ENCODE data around the gene ZDHHC19. TPM values are rescaled to one million over a fixed set of nuclear protein-coding genes. Genes with fewer than 3 reads are reported as not detected.

The ZDHHC19 gene
- total RNA-seq, 3 donors from 2014 or later, result not detected

DNA sequence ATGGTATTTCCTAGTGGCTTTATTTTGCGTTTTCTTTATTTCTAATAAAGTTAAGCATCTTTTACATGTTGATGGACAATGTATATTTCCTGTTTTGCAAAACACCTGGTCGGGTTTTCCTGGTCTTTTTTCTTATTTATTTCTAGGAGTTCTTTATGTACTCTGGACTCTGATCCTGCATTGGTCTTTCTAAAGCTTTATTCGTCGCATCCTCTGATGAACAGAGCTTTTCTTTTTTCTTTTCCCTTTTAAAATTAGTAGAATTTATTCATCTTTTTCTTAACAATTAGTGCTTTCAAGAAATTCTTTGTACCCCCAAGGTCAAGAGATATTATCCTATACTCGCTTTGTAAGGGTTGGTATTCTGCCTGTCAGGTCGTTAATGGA, 32.2 kb downstream of the ZDHHC19 start:
- intact Hi-C loops (cut with DNase I; ENCODE audit: low total_unique reads), result loop anchor here (5.0 kb wide), 1 partner anchor 743 kb away; no protein-coding TSS in a partner anchor
- H3K27ac ChIP-seq, result no peak overlapping the region
- no peaks in the 10 kb centered on the region for H3K36me3 ChIP-seq
- H3K4me3 ChIP-seq, result no peak overlapping the region
- H3K4me1 ChIP-seq, result no peaks in the 10 kb centered on the region
- H3K9me3 ChIP-seq, result no peaks in the 10 kb centered on the region
- TF ChIP-seq CTCF (IDR thresholded peaks at IDR 0.05) (no peak), POLR2A (IDR thresholded peaks at IDR 0.05) (no peak), POLR2AphosphoS5 (IDR thresholded peaks at IDR 0.05) (no peak)
- H3K27me3 ChIP-seq, result no peaks in the 10 kb centered on the region
- no peak for DNase-seq (ENCODE audit: low spot score in 2 of 2)

DNA sequence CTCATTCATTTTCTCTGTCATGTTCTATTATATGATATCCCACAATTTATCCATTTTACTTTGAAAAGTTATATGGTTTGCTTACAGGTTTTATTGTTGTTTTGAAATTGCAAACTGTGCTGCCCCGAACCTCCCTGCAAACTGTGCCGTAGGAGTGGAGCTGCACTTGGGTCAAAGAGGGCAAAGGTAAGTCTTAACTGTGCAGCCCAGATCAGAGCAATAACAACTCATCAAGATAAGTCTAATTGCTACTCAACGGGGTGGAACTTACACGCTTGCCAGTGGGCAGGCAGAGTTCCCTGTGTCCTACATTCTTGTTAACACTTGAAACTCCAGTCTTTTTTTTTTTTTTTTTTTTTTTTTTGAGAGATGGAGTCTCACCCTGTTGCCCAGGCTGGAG, 33.2 kb downstream of the ZDHHC19 start:
- intact Hi-C loops (cut with DNase I; ENCODE audit: low total_unique reads), result loop anchor here (5.0 kb wide), 1 partner anchor 744 kb away; no protein-coding TSS in a partner anchor
- Histone ChIP-seq H3K27me3 (no peaks in the 10 kb centered on the region), H3K4me3 (no peak overlapping the region), H3K27ac (no peak overlapping the region), H3K9me3 (no peaks in the 10 kb centered on the region), H3K36me3 (no peaks in the 10 kb centered on the region), H3K4me1 (no peaks in the 10 kb centered on the region)
- DNase-seq (ENCODE audit: low spot score in 2 of 2), result no peak
- no peak for TF ChIP-seq POLR2A (IDR thresholded peaks at IDR 0.05)
- TF ChIP-seq CTCF (IDR thresholded peaks at IDR 0.05), result no peak
- TF ChIP-seq POLR2AphosphoS5 (IDR thresholded peaks at IDR 0.05), result no peak

GRCh38 chr3:196177567-196177966, 33.6 kb downstream of the ZDHHC19 start:
- Histone ChIP-seq H3K9me3 (no peaks in the 10 kb centered on the region), H3K4me3 (no peak overlapping the region), H3K4me1 (no peaks in the 10 kb centered on the region), H3K36me3 (no peaks in the 10 kb centered on the region), H3K27ac (no peak overlapping the region), H3K27me3 (no peaks in the 10 kb centered on the region)
- intact Hi-C loops (cut with DNase I; ENCODE audit: low total_unique reads), result loop anchor here (5.0 kb wide), 1 partner anchor 745 kb away; no protein-coding TSS in a partner anchor
- no peak for TF ChIP-seq CTCF (IDR thresholded peaks at IDR 0.05)
- no peak for TF ChIP-seq POLR2A (IDR thresholded peaks at IDR 0.05)
- no peak for TF ChIP-seq POLR2AphosphoS5 (IDR thresholded peaks at IDR 0.05)
- no peak for DNase-seq (ENCODE audit: low spot score in 2 of 2)

DNA sequence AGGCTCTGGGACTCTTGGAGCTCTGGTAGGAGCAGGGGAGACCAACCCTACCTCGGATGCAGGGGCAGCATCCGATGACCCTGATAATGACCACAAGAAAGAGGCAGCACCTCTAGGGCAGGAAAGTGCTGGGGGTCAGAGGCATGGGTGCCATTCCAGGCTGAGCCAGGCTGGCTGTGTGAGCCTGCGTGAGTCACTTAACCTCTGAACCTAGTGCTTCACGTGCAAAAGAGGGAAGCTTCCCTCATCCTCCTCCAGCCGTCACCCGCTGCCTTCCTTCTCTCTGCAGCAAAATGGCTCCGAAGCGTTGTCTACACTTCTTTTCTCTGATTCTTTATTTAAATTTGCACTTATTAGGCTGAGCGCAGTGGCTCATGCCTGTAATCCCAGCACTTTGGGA, 35.5 kb downstream of the ZDHHC19 start:
- no peak for TF ChIP-seq POLR2AphosphoS5 (IDR thresholded peaks at IDR 0.05)
- TF ChIP-seq CTCF (IDR thresholded peaks at IDR 0.05), result no peak
- no peak for TF ChIP-seq POLR2A (IDR thresholded peaks at IDR 0.05)
- Histone ChIP-seq H3K36me3 (no peaks in the 10 kb centered on the region), H3K4me1 (no peaks in the 10 kb centered on the region), H3K27me3 (no peaks in the 10 kb centered on the region), H3K9me3 (no peaks in the 10 kb centered on the region), H3K27ac (no peak overlapping the region), H3K4me3 (no peak overlapping the region)
- no peak for DNase-seq (ENCODE audit: low spot score in 2 of 2)
- intact Hi-C loops (cut with DNase I; ENCODE audit: low total_unique reads), result loop anchor here (5.0 kb wide), 1 partner anchor 747 kb away; no protein-coding TSS in a partner anchor

DNA sequence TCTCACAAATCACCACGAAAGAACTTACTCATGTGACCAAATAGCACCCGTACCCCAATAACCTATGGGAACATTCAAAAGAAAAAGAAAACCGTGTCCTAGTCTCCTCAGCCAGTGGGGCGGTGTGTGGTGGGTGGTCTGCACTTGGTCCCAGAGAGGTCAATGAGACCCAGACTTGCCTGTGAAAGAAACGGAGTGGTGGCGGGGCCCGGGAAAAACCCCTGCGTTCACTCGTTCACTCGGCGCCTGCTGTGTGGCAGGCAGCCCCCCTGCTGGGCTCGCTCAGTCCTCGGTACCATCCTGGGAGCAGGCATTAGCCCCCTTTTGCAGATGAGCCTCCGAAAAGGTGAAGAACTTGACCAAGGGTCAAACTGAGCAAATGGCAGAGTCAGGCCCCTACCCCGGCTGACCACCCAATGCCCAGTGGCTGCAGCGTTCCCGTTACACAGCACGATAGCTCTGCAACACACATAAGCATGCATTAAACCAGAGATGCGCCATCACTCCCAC, 36.0 kb downstream of the ZDHHC19 start:
- Histone ChIP-seq H3K4me1 (no peaks in the 10 kb centered on the region), H3K36me3 (no peaks in the 10 kb centered on the region), H3K4me3 (no peak overlapping the region), H3K9me3 (no peaks in the 10 kb centered on the region), H3K27ac (no peak overlapping the region), H3K27me3 (no peaks in the 10 kb centered on the region)
- intact Hi-C loops (cut with DNase I; ENCODE audit: low total_unique reads), result loop anchor here (5.0 kb wide), 1 partner anchor 747 kb away; no protein-coding TSS in a partner anchor
- TF ChIP-seq POLR2A (IDR thresholded peaks at IDR 0.05) (no peak), POLR2AphosphoS5 (IDR thresholded peaks at IDR 0.05) (no peak), CTCF (IDR thresholded peaks at IDR 0.05) (no peak)
- DNase-seq (ENCODE audit: low spot score in 2 of 2), result no peak
